ENCODE measurements around the gene THBS2.

The THBS2 gene

DNA sequence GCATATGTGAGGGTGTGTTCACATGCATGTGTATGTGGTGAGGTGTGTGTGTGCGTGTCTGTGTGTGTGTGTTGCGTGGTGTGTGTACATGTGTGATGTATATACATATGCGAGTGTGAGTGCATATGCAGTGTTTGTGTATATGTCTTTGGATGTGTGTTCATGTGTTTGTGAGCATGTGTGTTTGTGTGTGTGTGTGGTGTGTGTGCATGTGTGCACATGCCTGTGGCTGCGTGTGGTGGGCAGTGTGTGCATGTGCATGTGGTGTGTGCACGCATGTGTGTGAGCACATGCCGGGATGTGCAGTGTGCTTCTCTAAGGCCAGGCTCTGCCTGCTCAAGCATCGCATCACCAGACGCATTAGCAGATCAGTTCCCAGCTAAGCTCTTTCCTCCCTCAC, 5.7 kb downstream of the THBS2 start:
- no peak for DNase-seq

DNA sequence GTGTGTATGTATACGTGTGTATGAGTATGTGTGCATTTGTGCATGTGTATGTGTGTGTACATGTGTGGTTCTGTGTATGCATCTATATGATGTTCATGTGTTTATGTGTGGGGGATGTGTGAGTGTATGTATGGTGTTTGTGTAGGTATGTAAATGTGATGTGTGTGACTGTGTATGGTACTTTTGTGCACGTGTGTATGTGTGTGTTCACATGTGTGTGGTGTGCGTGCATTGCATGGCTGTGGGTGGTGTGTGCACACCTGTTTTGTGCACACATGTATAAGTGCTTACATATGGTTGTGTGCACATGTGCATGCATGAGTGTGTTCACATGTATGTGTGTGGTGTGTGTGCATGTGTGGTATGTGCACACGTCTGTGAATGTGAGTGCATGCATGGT, 6.2 kb downstream of the THBS2 start:
- DNase-seq = no peak

DNA sequence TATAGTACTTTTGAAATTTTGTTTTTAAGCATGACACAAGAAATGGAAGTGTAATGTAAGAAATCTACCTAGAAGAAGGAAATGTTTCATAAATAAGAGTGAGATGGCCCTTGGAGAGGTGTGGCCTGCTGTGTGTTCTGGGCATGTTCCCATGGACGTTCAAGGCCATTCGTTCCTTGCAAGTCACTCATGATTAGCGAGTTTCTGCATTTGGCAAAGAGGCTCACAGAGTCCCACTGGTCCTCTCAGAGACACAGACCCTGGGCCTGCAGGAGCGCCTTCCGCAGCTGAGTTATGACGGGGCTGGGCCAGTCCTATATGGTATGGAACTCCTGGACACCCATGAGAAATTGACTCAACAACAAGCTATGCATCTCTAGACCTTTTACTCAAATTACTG, 7.2 kb downstream of the THBS2 start:
- no peak for DNase-seq

DNA sequence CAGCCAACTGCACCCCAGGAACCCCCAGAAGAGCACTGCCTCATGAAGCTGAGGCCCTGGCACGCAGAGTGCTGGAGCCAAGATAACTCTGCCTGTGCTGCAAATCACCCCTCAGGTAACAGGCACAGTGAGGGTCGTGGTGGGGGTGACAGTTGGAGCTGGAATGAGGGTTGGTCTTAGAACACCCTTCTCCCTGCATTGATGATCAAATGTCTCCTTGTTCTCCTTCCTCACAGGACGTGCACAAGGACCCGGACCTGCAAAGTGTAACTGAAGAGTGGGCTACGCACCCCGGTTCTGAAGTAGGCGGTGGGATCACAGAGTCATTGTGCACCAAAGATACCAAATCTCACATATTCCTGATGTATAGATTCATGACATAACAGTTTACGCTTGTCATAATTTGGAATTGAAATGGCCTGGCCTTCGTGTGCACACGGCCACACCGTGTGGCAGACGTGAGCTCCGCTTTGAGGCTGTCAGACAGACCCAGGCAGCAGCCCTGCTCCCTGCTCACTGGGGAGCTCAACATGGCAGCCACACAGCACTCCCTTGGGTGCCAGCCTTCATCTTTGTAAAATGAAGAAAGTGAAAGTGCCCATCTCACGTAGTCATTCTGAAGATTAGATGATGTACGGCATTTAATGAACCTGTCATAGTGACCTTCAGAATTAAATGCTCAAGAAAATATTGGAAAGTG, 8.8 kb downstream of the THBS2 start:
- no peak for DNase-seq

DNA sequence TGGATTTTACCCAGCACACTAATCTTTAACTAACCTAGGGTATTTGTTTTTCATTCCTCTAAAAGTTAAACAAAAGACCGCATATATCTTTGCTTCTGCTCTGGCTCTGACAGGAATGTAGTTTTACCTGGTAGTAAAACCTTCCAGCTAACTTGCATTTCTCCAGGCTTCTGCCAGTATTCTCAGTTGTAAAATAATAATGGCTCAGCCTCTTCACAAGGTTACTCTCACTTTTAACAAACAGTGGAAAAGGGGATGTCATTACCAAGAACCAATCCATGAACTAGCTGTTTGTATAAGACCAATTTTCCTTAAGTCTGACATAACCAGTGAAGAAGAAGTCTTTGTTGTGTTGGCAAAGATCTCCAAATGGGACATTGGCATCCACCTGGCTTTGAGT, 10.0 kb downstream of the THBS2 start:
- DNase-seq = no peak

DNA sequence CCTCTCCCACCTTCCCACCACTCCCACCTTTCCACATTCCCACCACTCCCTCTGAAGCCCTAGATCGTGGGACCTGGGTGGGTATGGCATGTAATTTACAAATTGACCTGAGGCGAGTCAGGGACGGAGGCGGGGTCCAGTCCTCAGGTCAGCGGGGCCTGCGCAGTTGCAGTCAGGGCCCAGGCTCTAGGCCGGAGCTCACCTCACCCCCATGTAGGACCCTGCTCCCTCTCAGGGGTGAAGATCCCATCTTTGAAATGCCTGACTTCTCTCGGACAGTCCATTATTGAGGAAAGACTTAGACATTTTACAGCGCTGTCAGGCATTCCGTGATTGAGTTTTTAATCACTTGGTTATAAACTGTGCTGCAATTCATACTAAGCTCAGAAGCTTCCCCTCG, 10.5 kb downstream of the THBS2 start:
- no peak for DNase-seq

DNA sequence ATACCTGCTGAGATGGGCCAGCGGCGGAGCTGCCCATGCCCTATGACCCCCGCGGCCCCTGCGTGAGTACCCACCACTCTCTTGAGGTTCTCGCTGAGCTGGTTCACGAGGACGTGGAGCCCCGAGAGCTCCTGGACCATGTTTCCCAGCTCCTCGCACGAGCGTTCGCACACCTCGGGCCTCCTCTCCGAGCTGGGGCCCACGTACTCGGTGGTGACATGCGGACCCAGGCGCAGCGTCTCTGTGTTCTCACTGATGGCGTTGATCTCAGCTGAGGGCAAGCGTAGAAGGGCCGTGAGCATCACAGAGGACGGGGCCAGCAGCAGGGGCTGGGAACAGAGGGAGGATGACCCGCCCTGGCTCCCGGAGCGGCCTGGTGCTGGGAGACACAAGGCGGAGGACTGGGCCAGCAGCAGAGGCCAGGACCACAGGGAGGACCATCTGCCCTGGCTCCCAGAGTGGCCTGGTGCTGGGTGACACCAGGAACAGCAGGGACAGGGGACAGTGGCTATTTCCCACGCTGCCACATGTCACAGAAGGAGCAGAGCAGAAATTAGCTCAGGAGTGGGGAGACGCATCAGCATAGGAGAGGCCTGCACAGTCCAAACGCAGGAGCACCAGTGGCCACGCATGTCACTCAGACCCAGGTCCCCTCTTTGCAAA, 11.8 kb downstream of the THBS2 start:
- DNase-seq = no peak

DNA sequence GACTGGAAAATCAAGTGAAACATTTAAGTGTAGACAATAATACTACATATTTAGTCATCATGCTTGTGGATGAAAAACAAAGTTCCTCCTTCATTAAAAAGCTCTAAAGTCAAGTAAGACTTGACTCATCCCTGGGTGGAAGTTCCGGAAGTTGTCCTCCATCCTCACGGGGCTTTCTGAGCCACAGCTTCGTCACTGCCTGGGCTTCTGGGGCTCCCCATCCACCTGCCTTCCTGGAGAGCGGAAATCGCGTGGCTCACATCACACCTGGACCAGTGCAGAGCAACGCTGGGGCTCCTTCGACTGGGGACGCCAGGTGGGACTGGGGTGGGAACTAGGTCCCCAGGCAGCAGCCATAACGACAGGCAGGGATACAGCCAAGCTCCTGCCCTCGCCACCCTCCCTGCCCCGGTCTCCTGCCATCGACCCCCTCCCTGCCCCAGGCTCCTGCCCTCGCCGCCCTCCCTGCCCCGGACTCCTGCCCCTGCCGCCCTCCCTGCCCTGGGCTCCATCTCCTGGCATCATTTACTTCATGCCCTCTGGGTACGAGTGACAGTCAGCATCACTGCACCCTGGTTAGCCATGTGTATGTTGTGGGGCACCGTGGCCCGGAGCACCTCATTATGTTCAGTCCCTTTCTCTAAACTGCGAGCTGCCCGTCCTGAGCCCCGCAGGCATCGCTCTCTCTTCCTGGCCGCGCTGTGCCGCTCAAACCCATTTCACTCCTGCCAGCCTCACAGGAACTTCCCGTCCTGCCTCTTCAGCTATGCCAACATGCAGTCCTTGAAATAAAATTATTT, 12.9 kb downstream of the THBS2 start:
- DNase-seq = no peak

DNA sequence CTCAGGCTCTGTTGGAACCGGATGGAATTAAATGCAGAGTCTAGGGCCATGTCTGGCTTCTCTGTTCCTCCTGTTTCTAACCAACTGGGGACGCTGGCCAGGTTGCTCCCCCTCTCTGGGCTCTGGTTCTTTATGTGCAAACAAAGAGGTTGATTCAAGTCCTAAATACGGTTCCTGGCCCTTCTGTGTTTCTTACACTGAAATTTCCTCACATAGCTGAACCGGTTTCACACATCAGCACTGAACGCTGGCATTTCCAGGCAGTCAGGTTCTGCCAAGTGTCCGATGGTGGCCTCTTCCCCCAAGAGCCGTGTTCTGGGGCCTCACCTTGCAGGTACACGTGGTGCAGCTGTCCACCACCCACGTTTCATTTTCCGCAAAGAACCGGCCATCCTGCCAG, 13.5 kb downstream of the THBS2 start:
- no peak for DNase-seq

DNA sequence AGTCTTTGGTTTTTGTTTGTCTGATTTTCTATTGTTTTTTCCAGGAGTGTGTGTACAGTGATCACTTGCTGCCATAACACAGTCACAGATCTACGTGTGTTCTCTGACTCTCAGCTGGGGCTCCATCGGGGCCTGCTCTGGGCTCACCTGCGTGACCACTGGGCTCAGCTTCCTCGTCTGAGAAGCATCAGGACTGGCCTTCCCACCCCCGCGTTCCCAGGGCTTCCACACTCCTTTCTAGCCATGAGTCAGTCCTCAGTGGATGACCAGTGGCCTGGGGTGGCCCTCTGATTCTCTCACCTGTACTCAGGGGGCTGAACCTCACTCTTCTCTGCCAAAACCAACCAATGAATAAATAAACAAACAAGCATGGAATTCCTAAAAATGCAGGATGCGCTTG, 14.5 kb downstream of the THBS2 start:
- DNase-seq = no peak

DNA sequence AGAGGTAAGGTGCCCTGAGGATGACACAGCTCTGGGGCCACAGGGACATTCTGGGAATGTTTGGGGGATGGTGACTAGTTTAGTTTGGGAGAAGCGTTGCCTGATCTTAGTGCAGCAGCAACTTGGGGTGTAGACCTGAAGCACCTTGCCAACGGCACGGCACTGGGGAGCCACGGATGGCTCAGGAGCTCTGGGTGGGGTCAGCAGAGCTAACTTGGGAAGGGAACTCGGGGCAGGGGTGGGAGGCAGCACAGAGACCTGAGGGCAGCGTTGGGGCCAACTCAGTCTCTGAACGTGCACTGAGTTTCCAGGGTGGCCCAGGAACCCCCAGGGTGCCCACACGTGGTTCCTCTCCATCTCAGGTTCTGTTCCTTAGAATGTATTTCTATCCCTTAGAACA, 14.9 kb downstream of the THBS2 start:
- no peak for DNase-seq

DNA sequence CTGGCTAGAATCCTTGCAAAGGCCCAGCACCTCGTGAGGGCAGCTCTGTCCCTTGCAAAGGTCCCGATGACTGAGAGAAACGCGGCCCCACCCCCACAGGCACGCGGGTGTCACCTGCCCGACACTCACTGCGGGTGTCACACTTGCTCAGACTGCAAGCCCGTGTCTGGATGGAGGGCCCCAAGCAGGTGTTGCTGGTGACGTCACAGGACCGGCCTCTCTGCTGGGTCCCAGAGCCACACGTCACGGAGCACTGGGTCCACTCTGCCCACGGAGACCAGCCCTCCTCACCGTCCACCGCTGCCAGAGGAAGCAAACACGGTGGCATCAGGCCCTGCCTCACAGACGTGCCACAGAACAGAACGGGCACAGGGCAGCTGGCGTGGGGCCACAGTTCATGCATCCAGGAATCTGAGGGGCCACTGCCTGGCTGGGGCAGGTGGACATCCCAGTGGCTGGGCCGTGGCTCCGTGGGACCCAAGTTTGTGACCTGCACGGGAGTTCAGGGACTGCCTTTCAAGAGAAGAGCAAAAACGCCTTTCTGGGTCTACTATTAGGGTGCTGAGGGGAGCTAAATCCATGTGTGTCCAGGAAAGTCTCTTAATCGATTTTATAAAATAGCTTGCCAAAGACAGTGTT, 16.0 kb downstream of the THBS2 start:
- DNase-seq = no peak

DNA sequence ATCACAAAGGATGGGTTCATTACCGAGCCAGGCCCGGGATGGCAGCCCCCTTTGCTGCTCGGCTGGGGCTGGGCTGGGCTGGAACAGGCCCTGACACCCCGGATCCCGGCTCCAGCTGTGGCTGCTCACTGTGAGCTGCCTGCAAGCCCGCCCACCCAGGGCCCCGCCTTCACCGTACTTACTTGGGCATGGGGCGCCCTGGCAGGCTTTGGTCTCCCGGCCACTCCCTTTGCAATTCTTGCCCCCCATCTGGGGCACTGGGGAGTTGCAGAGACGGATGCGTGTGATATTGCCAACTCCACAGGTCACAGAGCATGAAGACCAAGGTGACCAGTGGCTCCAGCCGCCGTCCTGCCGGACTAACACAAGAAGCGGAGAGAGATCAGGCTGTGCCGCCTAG, 16.7 kb downstream of the THBS2 start:
- DNase-seq = no peak

DNA sequence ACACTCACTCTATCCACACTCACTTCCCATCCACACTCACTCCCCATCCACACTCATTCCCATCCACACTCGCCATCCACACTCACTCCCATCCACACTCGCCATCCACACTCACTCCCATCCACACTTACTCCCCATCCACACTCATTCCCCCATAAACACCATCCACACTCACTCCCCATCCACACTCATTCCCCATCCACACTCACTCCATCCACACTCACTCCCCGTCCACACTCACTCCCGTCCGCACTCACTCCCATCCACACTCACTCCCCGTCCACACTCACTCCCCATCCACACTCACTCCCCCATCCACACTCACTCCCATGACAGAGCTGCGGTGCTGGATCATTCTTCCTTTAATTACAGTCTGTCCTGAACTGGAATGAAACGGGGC, 17.1 kb downstream of the THBS2 start:
- no peak for DNase-seq

DNA sequence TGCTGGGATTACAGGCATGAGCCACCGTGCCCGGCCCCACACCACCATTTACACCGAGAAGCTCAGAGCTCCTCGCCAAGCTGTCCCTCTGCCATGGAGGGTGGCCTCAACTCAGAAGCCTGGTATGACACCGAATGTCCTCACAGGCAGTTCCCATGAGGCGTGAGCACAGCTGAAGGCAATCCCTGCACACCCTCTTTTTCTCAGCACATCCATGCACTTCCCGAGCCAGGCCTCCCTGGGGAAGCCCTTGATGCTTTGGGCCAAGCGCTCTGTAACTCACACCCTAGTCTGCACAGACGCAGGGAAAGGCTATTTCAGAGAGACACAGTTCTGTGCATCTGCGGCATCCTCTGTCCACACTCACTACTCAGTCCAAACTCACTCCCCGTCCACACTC, 18.4 kb downstream of the THBS2 start:
- no peak for DNase-seq

DNA sequence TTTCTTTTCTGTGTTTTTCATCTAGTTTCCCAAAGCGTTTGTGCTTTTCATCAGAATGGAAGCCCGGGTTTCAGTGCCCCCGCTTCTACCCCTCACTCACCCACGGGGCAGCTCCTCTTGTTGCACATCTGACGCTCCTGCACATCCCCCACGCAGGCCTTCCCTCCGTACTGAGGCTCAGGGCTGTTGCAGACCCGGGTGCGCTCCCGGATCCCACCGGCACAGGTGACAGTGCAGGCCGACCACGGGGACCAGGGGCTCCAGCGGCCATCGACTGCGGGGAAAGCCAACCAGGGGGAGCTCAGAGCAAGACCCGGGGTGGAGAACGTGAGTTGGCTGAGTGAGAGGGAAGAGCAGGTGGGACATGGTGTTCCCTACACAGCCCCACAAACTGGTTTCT, 19.0 kb downstream of the THBS2 start:
- no peak for DNase-seq

DNA sequence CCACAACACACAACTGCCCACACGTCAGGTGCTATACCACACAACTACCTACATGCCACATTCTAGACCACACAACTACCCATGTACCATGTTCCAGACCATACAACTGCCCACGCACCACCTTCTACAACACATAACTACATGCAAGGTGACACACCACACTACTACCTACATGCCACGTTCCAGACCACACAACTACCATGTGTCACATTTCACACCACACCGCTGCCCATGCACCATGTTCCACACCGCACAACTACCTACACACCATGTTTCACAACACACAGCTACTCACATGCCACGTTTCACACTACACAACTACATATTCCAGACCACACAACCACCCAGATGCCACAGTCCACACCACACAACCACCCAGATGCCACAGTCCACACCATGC, 19.8 kb downstream of the THBS2 start:
- no peak for DNase-seq

DNA sequence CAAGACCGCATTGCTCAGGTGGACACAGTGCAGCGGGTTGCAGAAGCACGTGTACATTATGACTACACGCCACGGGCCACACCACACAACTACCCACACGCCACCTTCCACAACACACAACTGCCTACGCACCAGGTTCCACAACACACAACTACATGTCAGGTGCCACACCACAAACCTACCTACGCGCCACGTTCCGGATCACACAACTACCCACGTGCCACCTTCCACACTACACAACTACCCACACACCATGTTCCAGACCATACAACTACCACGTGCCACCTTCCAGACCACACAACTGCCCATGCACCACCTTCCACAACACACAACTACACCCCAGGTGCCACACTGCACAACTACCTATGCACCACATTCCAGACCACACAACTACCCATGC, 20.5 kb downstream of the THBS2 start:
- DNase-seq = no peak

DNA sequence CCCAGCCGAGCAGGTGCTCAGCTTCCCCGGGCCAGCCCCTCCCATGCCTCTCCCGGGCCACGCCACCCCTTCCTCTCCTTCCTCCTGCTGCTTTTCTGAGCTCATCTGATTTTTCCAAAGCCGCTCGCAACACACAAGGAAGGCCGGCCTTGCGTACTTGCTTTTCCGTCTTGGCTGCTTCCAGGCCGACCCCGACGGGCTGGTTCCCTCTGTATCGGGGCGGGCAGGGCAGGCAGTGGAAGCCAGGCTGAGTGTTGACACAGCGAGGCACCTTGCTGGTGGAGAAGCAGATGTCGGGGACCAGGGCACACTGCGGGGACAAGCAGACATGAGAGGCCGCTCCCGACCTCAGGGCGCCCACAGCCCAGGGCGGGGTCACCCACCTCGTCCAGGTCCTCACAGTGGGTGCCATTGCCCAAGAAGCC, 21.1 kb downstream of the THBS2 start:
- DNase-seq = no peak

DNA sequence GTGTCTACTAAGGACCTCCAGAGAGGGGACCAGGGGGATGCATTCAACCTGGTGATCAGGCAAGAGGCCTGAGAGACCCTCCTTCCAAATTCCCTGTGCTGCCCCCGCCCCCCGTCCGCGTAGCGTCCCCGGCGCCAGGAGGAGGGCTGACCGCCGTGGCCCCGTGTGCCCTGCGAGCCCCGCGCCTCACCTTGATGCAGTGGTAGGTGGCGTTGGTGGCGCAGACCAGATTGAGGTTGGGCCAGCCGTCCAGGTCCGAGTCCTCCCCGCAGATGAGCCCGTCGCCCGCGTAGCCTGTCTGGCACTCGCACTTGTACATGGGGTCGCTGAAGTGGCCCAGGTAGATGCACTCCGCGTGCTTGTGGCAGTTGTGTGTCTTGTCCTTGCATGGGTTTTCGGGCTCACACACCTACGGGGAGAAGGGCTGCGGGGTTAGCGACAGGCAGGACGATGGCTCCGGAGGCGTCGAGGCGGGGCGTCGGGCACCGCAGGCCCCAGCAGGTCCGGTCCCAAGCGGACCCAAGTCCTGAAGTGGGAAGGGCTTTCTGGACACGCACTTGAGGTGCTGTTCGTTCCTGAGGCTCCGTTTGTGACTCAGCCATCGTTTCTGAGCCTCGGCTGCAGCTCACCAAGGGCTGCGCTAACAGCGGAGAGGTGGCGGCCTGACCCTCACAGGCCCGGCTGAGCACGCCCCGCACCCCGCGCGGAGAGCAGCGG, 21.7 kb downstream of the THBS2 start:
- no peak for DNase-seq

DNA sequence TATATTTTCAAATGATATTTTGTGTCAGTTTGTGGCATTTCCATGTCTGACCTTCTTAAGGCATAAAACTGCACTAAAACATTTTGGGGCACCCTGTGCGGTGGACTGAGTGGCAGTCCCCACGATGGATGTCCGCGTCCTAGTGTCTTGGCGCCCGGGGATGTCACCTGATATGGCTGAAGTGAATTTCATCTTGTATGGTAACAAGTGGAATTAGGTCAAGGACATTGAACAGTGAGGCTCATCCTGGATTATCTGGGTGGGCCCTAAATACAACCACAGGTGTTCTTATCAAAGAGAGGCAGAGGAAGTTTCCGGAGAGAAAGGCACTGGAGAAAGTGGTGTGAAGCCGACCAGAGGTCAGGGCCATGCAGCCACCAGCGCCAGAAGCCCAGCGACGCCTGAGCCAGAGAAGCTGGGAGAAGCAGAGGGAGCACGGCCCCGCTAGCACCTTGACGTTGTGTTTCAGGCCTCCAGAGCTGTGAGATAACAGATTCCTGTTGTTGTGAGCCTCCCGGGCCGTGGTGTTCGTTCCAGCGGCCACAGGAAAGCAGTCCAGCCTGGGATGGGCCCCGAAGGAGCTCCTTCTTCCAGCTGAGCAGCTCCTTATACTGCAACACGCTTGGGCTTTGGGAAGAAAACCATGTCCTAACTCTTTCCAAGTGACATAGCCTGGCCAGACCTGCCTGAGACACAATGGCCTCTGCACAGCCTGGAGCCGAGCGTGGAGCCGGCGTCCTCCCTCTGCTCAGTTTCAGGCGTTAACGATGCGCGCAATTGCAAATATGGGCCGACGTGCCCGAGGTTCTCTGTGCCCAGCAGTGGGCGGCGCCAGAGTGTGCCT, 22.5 kb downstream of the THBS2 start:
- no peak for DNase-seq

DNA sequence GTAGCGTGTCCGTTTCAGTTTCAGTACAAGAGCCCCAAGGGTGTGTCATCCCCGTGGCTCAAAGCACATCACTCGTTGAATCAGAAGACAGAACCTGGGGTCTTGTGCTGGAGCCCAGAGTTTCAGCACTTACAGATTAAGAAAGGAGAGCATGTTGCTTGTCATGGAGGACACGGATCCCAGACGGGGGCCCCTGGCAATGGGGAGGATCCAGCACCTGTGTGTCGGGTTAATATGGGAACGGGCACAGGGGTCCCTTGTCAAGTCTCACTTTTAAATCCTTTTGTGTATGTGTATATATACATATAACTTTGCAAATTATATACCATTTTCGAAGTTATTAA, 23.4 kb downstream of the THBS2 start:
- no peak for DNase-seq

Measured in NCI-H2171 (cell line).